Transverse colon (tissue), 1 donor: ENCODE measurements around the gene ARMC5.
"Not testable (repeated sequence)": the region's sequence is repeated elsewhere in the genome, so short reads cannot be mapped to it uniquely, and the experiment has no call there.

Experiments
- EP300 ChIP-seq: sonication (generic); formaldehyde crosslinking; IDR thresholded peaks from one replicate; pipeline ENCODE4 v1.6.1; 2017; ENCODE audit warnings: antibody characterized with exemption, low read depth
- POLR2A ChIP-seq: fragments of 450-650 bp; IDR thresholded peaks from one replicate; pipeline ENCODE4 v1.6.1; 2016; ENCODE audit warnings: antibody characterized with exemption, mild to moderate bottlenecking, moderate library complexity

DNA sequence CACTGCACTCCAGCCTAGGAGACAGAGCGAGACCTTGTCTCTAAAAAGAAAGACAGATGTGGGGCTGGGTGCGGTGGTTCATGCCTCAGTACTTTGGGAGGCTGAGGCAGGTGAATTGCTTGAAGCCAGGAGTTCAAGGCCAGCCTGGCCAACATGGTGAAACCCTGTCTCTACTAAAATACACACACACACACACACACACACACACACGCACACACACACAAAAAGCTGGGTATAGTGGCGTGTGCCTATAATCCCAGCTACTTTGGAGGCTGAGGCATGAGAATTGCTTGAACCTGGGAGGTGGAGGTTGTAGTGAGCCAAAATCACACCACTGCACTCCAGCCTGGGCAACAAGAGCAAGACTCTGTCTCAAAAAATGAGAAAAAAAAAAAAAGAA, 24.7 kb downstream of the ARMC5 start:
- not testable (repeated sequence) for TF ChIP-seq POLR2A, EP300
